ENCODE measurements around the gene ENHO. TPM values are rescaled to one million over a fixed set of nuclear protein-coding genes. Genes with fewer than 3 reads are reported as not detected.
A peak's percentile ranks its signal among the peaks of the same experiment; 100 is the strongest.

Gene ENHO
- total and polyA plus RNA-seq, 10 of the 15 experiments (the other 5 are each of a cell fraction or from before 2014, with no cell fraction given), result not detected

GRCh38 chr9:34522971-34523797 is at the start of gene ENHO (continued):
- TF ChIP-seq NFYB (IDR thresholded peaks at IDR 0.05; ENCODE audit: insufficient read depth, low read depth, low read length) (0 out of 2 replicates have a peak, but pooled peaks have one; percentile 17), NBN (IDR thresholded peaks at IDR 0.05) (no peak), CHD4 (IDR thresholded peaks at IDR 0.05) (no peak), CBX5 (IDR thresholded peaks at IDR 0.05; ENCODE audit: low read depth) (no peak), ZBTB33 (IDR thresholded peaks at IDR 0.05) (no peak), TBL1XR1 (IDR thresholded peaks at IDR 0.05; ENCODE audit: low read depth, low read length) (no peak), BACH1 (IDR thresholded peaks at IDR 0.05; ENCODE audit: borderline replicate concordance) (peak; percentile 28; the same call in 1 of the 2 replicates), FOXK2 (IDR thresholded peaks at IDR 0.05) (no peak)

GRCh38 chr9:34572092-34572491 is 49.3 kb upstream of the ENHO start:
- H3K4me1 ChIP-seq (ENCODE audit: control insufficient read depth, insufficient read depth, low read length), result no peaks in the 10 kb centered on the region
- no peak overlapping the region for H3K4me3 ChIP-seq
- ChIA-PET POLR2A (no interaction called here), CTCF (no interaction called here), SMC1A (ENCODE audit: uncharacterized antibody, unreplicated experiment) (no interaction called here), RAD21 (ENCODE audit: unreplicated experiment) (no interaction called here)
- DNase-seq (ENCODE audit: low read depth, low spot score) (no peak), ATAC-seq (no peak), FAIRE-seq (no peak)
- H4K20me1 ChIP-seq (ENCODE audit: control insufficient read depth, insufficient read depth), result peaks cover 3% of the 10 kb centered on the region; the same call in 1 of the 2 replicates
- no peak overlapping the region for H3K4me2 ChIP-seq (ENCODE audit: control insufficient read depth, insufficient read depth)
- H3K27ac ChIP-seq (ENCODE audit: control insufficient read depth, insufficient read depth), result no peak overlapping the region
- no peaks in the 10 kb centered on the region for H3K9me3 ChIP-seq (replicated peaks; ENCODE audit: control insufficient read depth, insufficient read depth, low read length)
- H3K9ac ChIP-seq (ENCODE audit: control insufficient read depth, insufficient read depth, low read length), result no peak overlapping the region
- no peaks in the 10 kb centered on the region for H3K36me3 ChIP-seq (ENCODE audit: control insufficient read depth in 2 of 2, insufficient read depth in 2 of 2, low read length in 1 of 2)
- H2AFZ ChIP-seq (ENCODE audit: control insufficient read depth, low read depth, low read length), result no peak overlapping the region
- peaks cover 4 to 7% of the 10 kb centered on the region in 2 experiments; a peak in 3 of 4 replicates for H3K27me3 ChIP-seq (replicated peaks in 1 of 2; ENCODE audit: control insufficient read depth in 2 of 2, insufficient read depth in 2 of 2, low read length in 1 of 2)
- peak; percentile 67 for TF ChIP-seq SPI1 (IDR thresholded peaks at IDR 0.05; ENCODE audit: borderline replicate concordance, insufficient read depth, low read depth, low read length)
- TF ChIP-seq HSF1 (IDR thresholded peaks at IDR 0.05; ENCODE audit: low read depth, low read length), result no peak
- H3K79me2 ChIP-seq (ENCODE audit: control insufficient read depth, insufficient read depth, low read length), result no peaks in the 10 kb centered on the region
- in situ Hi-C loops (cut with MboI), result no loop called here
- no TSS peak for BruUV-seq (replicated peaks)
- intact Hi-C loops (cut with micrococcal nuclease; ENCODE audit: unreplicated experiment), result no loop called here

Measured in GM12878 (cell line).